HG03159 (cell line): ENCODE results near the gene EHMT2.
A peak's percentile ranks its signal among the peaks of the same experiment; 100 is the strongest.
"Not testable (repeated sequence)": the region's sequence is repeated elsewhere in the genome, so short reads cannot be mapped to it uniquely, and the experiment has no call there.

Experiments used
- ATAC-seq: cut with Tn5 transposase; IDR thresholded peaks from one replicate; pipeline ENCODE4 v1.9.1; 2021; ENCODE audit warnings: mild to moderate bottlenecking, moderate library complexity; ENCODE audit not compliant: unreplicated experiment

The EHMT2 gene

GRCh38 chr6:31874084-31874670, 23.3 kb downstream of the EHMT2 start:
- ATAC-seq, result no peak

GRCh38 chr6:31871046-31871659, 26.3 kb downstream of the EHMT2 start:
- ATAC-seq, result no peak

GRCh38 chr6:31870385-31870921, 27.0 kb downstream of the EHMT2 start:
- ATAC-seq, result no peak

GRCh38 chr6:31869343-31869742, 28.2 kb downstream of the EHMT2 start:
- no peak for ATAC-seq

GRCh38 chr6:31868658-31868971, 28.9 kb downstream of the EHMT2 start:
- not testable (repeated sequence) for ATAC-seq

- no peak for ATAC-seq
Observed at GRCh38 chr6:31865205-31866118, 32.0 kb downstream of the EHMT2 start.

GRCh38 chr6:31864818-31865204, 32.7 kb downstream of the EHMT2 start:
- ATAC-seq, result no peak

- not testable (repeated sequence) for ATAC-seq
Observed at GRCh38 chr6:31864123-31864562, 33.4 kb downstream of the EHMT2 start.

GRCh38 chr6:31862344-31863235, 34.9 kb downstream of the EHMT2 start, which contains the start of gene NEU1:
NEU1 (minus strand) TSS chr6:31862821; CDS start chr6:31862776, 45 bp downstream.
- ATAC-seq, result peak; percentile 91

GRCh38 chr6:31861919-31862343, 35.6 kb downstream of the EHMT2 start:
- ATAC-seq, result no peak

GRCh38 chr6:31861150-31861549, 36.3 kb downstream of the EHMT2 start:
- no peak for ATAC-seq

GRCh38 chr6:31860349-31860748, 37.1 kb downstream of the EHMT2 start:
- no peak for ATAC-seq

GRCh38 chr6:31859923-31860322, 37.6 kb downstream of the EHMT2 start:
- no peak for ATAC-seq

GRCh38 chr6:31858707-31859106, 38.8 kb downstream of the EHMT2 start:
- no peak for ATAC-seq

- ATAC-seq, result not testable (repeated sequence)
Observed at GRCh38 chr6:31857774-31858173, 39.7 kb downstream of the EHMT2 start.

GRCh38 chr6:31851980-31852718, 45.3 kb downstream of the EHMT2 start:
- not testable (repeated sequence) for ATAC-seq

- no peak for ATAC-seq
Observed at GRCh38 chr6:31851485-31851832, 46.0 kb downstream of the EHMT2 start.

GRCh38 chr6:31850765-31851484, 46.6 kb downstream of the EHMT2 start:
- ATAC-seq, result no peak

GRCh38 chr6:31847276-31847978, 50.1 kb downstream of the EHMT2 start:
- no peak for ATAC-seq
